Kidney (tissue), 14 donors: Measurements from ENCODE around the gene FAM210A. TPM values are rescaled to one million over a fixed set of nuclear protein-coding genes. Genes with fewer than 3 reads are reported as not detected.

Experiments
- DNase-seq, 5 donors: peaks; one replicate each; pipeline ENCODE4 v3.0.0-alpha.2; 2013 to 2020
- FAIRE-seq: peaks from 2 replicates; lab custom pipeline; 2012; peaks lifted over from hg19 to GRCh38; lab: Jason Lieb, UNC
- H3K27ac ChIP-seq, 2 donors: one replicate each; pipeline ENCODE4 v1.7.0; 2013; ENCODE audit warnings: low read depth in 2 of 2, low read length in 2 of 2, inconsistent platforms in 1 of 2
- H3K27me3 ChIP-seq: one replicate; pipeline ENCODE4 v1.7.1; 2013; ENCODE audit warnings: low read length, inconsistent platforms; ENCODE audit not compliant: control insufficient read depth, insufficient read depth
- H3K36me3 ChIP-seq, 3 donors: one replicate each; pipeline versions ENCODE4 v1.7.0 to v1.7.1; 2013; ENCODE audit warnings: low read length in 3 of 3, control low read depth in 1 of 3, inconsistent platforms in 1 of 3; ENCODE audit not compliant: insufficient read depth in 3 of 3, control insufficient read depth in 2 of 3
- H3K4me1 ChIP-seq, 3 donors: one replicate each; pipeline versions ENCODE4 v1.7.0 to v1.7.1; 2013; ENCODE audit warnings: low read length in 3 of 3, inconsistent platforms in 1 of 3, low read depth in 1 of 3; ENCODE audit not compliant: control insufficient read depth in 2 of 3, insufficient read depth in 2 of 3
- H3K4me3 ChIP-seq, 3 donors: one replicate each; pipeline versions ENCODE4 v1.7.0 to v1.8.1; 2013; ENCODE audit warnings: low read length in 3 of 3, control low read depth in 1 of 3, inconsistent platforms in 1 of 3
- H3K9ac ChIP-seq, 3 donors: one replicate each; pipeline versions ENCODE4 v1.7.0 to v1.7.1; 2013; ENCODE audit warnings: low read length in 3 of 3, control low read depth in 1 of 3, inconsistent platforms in 1 of 3
- H3K9me3 ChIP-seq, 3 donors: one replicate each; pipeline versions ENCODE4 v1.7.0 to v1.7.1; 2013; ENCODE audit warnings: low read length in 3 of 3, control low read depth in 1 of 3, inconsistent platforms in 1 of 3; ENCODE audit not compliant: control insufficient read depth in 2 of 3, insufficient read depth in 1 of 3
- intact Hi-C: fragments of 100-400 bp; cut with DNase I; formaldehyde crosslinking; loops from one replicate; pipeline ENCODE4 v1.11.1; 2022
- polyA plus RNA-seq: library from polyadenylated mRNA; stranded (reverse); fragments of 350-450 nt; fragmentation: Illumina TruSeq; extraction: RNeasy Lipid Tissue Mini Kit (QIAGEN cat#74804); gene quantifications from one replicate; pipeline ENCODE4 v1.2.3, GENCODE V29; 2014; ENCODE audit warnings: low read depth, low replicate concordance; ENCODE audit not compliant: insufficient read depth
- total RNA-seq: library from RNA; stranded (reverse); fragmentation: NEBNext Ultra II Directional; extraction: Animal tissue kit (Norgen Biotek cat#: 25700); gene quantifications from one replicate; pipeline ENCODE4 v1.2.1, GENCODE V29; 2021
- TF ChIP-seq, protein P1 (sequence below): IDR thresholded peaks from 3 replicates; pipeline ENCODE4 v1.5.1; 2012; ENCODE audit warnings: mild to moderate bottlenecking, moderate library complexity, borderline replicate concordance; ENCODE audit not compliant: insufficient read depth; ENCODE audit errors: extremely low read depth
- donor health status: control.
- donor health status: control.
- donor health status: control.
- donor health status: control.
- donor health status: control.
- donor health status: DM: yes; HTN: yes; CAD: no.
- donor health status: Normal renal cell carcinoma (clear cell type).

The FAM210A gene
- total and polyA plus RNA-seq, 2 donors from 2014 or later = 13.7 to 18.0 TPM

- intact Hi-C loops = no loop called here
These were observed 91.3 kb downstream of the FAM210A start for GRCh38 chr18:13635046-13635445.

GRCh38 chr18:13633700-13634099 is 92.7 kb downstream of the FAM210A start:
- Histone ChIP-seq H3K27me3 (no peaks in the 10 kb centered on the region), H3K27ac (no peak overlapping the region), H3K9me3 (peaks cover 0 to 4% (median 0%) of the 10 kb centered on the region in 3 donors), H3K9ac (no peak overlapping the region), H3K4me1 (peaks cover 0 to 2% (median 0%) of the 10 kb centered on the region in 3 donors), H3K4me3 (no peak overlapping the region), H3K36me3 (no peaks in the 10 kb centered on the region)
- intact Hi-C loops = no loop called here
- FAIRE-seq (no peak), DNase-seq (no peak)
- TF ChIP-seq, protein P1, sequence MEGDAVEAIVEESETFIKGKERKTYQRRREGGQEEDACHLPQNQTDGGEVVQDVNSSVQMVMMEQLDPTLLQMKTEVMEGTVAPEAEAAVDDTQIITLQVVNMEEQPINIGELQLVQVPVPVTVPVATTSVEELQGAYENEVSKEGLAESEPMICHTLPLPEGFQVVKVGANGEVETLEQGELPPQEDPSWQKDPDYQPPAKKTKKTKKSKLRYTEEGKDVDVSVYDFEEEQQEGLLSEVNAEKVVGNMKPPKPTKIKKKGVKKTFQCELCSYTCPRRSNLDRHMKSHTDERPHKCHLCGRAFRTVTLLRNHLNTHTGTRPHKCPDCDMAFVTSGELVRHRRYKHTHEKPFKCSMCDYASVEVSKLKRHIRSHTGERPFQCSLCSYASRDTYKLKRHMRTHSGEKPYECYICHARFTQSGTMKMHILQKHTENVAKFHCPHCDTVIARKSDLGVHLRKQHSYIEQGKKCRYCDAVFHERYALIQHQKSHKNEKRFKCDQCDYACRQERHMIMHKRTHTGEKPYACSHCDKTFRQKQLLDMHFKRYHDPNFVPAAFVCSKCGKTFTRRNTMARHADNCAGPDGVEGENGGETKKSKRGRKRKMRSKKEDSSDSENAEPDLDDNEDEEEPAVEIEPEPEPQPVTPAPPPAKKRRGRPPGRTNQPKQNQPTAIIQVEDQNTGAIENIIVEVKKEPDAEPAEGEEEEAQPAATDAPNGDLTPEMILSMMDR = no peak

More at GRCh38 chr18:13635046-13635445, 91.3 kb downstream of the FAM210A start:
- no peak for FAIRE-seq
- no peak overlapping the region for H3K9ac ChIP-seq
- H3K27ac ChIP-seq = no peak overlapping the region
- H3K4me1 ChIP-seq = peaks cover 0 to 2% (median 0%) of the 10 kb centered on the region in 3 donors
- peaks cover 0 to 4% (median 0%) of the 10 kb centered on the region in 3 donors for H3K9me3 ChIP-seq
- no peaks in the 10 kb centered on the region for H3K27me3 ChIP-seq
- H3K36me3 ChIP-seq = no peaks in the 10 kb centered on the region
- H3K4me3 ChIP-seq = no peak overlapping the region
- TF ChIP-seq, protein P1 = no peak
- DNase-seq = no peak

- intact Hi-C loops = no loop called here
- peaks cover 0 to 4% (median 0%) of the 10 kb centered on the region in 3 donors for H3K9me3 ChIP-seq
- no peaks in the 10 kb centered on the region for H3K27me3 ChIP-seq
- TF ChIP-seq, protein P1 = no peak
- H3K9ac ChIP-seq = no peak overlapping the region
- H3K4me1 ChIP-seq = no peaks in the 10 kb centered on the region
- DNase-seq (peak in 1 of 5 donors; percentile 30), FAIRE-seq (no peak)
- H3K4me3 ChIP-seq = no peak overlapping the region
- no peak overlapping the region for H3K27ac ChIP-seq
- H3K36me3 ChIP-seq = no peaks in the 10 kb centered on the region
These were observed 95.6 kb downstream of the FAM210A start for GRCh38 chr18:13630716-13631268.
